Transverse colon (tissue), 4 donors: Measurements from ENCODE around the gene PNPLA1. TPM values are rescaled to one million over a fixed set of nuclear protein-coding genes. Genes with fewer than 3 reads are reported as not detected.

ENCODE experiments used
- DNase-seq: peaks from one replicate; pipeline ENCODE4 v3.0.0-alpha.2; 2019
- H3K27ac ChIP-seq, 4 donors: fragments of 200-600 bp; sonication (generic); 2 replicates each; pipeline ENCODE4 v1.5.1; 2016 to 2018; ENCODE audit warnings: inconsistent platforms in 4 of 4
- H3K27me3 ChIP-seq: fragments of 200-600 bp; sonication (generic); 2 replicates; pipeline ENCODE4 v1.5.1; 2017; ENCODE audit warnings: inconsistent platforms
- H3K36me3 ChIP-seq, 4 donors: fragments of 200-600 bp; sonication (generic); 2 replicates each; pipeline ENCODE4 v1.5.1; 2017 to 2019; ENCODE audit warnings: inconsistent platforms in 4 of 4
- H3K4me1 ChIP-seq, 4 donors: fragments of 200-600 bp; sonication (generic); 2 replicates each; pipeline ENCODE4 v1.5.1; 2017 to 2020; ENCODE audit warnings: inconsistent platforms in 4 of 4
- H3K4me3 ChIP-seq, 4 donors: fragments of 200-600 bp; sonication (generic); 1 replicate in 1 of 4; 2 replicates in 3 of 4; pipeline versions ENCODE4 v1.5.1 to v1.6.1; 2017 to 2019; ENCODE audit warnings: inconsistent platforms in 4 of 4
- H3K9me3 ChIP-seq, 2 donors: fragments of 200-600 bp; sonication (generic); 2 replicates each; pipeline ENCODE4 v1.5.1; 2017 to 2019; ENCODE audit warnings: inconsistent platforms in 2 of 2
- CTCF ChIP-seq, 5 experiments: fragments of 200-600 bp in 3 of 5; fragments of 450-650 bp in 2 of 5; sonication (generic) in 3 of 5; IDR thresholded peaks; 1 replicate in 2 of 5; 2 replicates in 3 of 5; pipeline ENCODE4 v1.5.1; 2016 to 2017; ENCODE audit warnings: antibody characterized with exemption in 5 of 5, inconsistent platforms in 3 of 5, mild to moderate bottlenecking in 2 of 5, moderate library complexity in 1 of 5
- EP300 ChIP-seq: sonication (generic); formaldehyde crosslinking; IDR thresholded peaks from one replicate; pipeline ENCODE4 v1.6.1; 2017; ENCODE audit warnings: antibody characterized with exemption, low read depth
- POLR2A ChIP-seq: fragments of 450-650 bp; IDR thresholded peaks from one replicate; pipeline ENCODE4 v1.6.1; 2016; ENCODE audit warnings: antibody characterized with exemption, mild to moderate bottlenecking, moderate library complexity
- POLR2AphosphoS5 ChIP-seq, 3 donors: sonication (generic); formaldehyde crosslinking; IDR thresholded peaks; one replicate each; pipeline ENCODE4 v1.6.1; 2016; ENCODE audit warnings: antibody characterized with exemption in 3 of 3
- WGBS, 2 donors: methylation state at CpG; one replicate each; pipeline ENCODE4 v1.1.5; 2018; ENCODE audit warnings: low coverage in 1 of 2; 5-methylcytosine and 5-hydroxymethylcytosine counted together
- in situ Hi-C, 4 donors: fragments of 200-750 bp; cut with MboI; loops; one replicate each; pipeline versions ENCODE4 v1.15.0 to v1.15.1; 2017; ENCODE audit warnings: low sequenced_read_pairs in 3 of 4, low pct_ligation_motif_present in 1 of 4, low pct_unique_long_range_greater_than_20kb in 1 of 4
- intact Hi-C: fragments of 100-400 bp; cut with DNase I; formaldehyde crosslinking; loops from one replicate; pipeline ENCODE4 v1.15.1; 2023; ENCODE audit warnings: low total_unique reads
- total RNA-seq, 4 donors: library from RNA; depleted of rRNA; stranded (reverse); fragments of >200 nt; gene quantifications; one replicate each; pipeline ENCODE4 v1.1.0, GENCODE V29; 2016

The PNPLA1 gene
- total RNA-seq, 4 donors from 2014 or later = 0.79 to 1.1 TPM; not detected in 2

GRCh38 chr6:36286858-36287257 is 17.0 kb downstream of the PNPLA1 start:
- WGBS, 2 donors = 40 to 77% methylated on average over 2 to 5 of the region's 5 CpGs
- in situ Hi-C loops = no loop called here

GRCh38 chr6:36289281-36289878 is 19.5 kb downstream of the PNPLA1 start:
- H3K4me3 ChIP-seq = no peak overlapping the region
- DNase-seq = no peak
- no peak overlapping the region for H3K27ac ChIP-seq
- H3K9me3 ChIP-seq = no peaks in the 10 kb centered on the region
- WGBS, 2 donors = 60% methylated on average over 1 to 7 of the region's 7 CpGs
- TF ChIP-seq CTCF (IDR thresholded peaks at IDR 0.05) (no peak), POLR2A (no peak), POLR2AphosphoS5 (IDR thresholded peaks at IDR 0.05) (no peak), EP300 (no peak)
- in situ Hi-C loops (no loop called here), intact Hi-C loops (no loop called here)
- no peaks in the 10 kb centered on the region for H3K36me3 ChIP-seq
- peaks cover 29% of the 10 kb centered on the region for H3K27me3 ChIP-seq
- H3K4me1 ChIP-seq = peaks cover 0 to 14% (median 5%) of the 10 kb centered on the region in 4 donors

More at GRCh38 chr6:36286858-36287257, 17.0 kb downstream of the PNPLA1 start:
- H3K27ac ChIP-seq = no peak overlapping the region
- no peak for DNase-seq
- H3K36me3 ChIP-seq = no peaks in the 10 kb centered on the region
- peaks cover 33% of the 10 kb centered on the region for H3K27me3 ChIP-seq
- H3K4me3 ChIP-seq = no peak overlapping the region
- no peak for TF ChIP-seq POLR2A
- TF ChIP-seq EP300 = no peak
- TF ChIP-seq POLR2AphosphoS5 (IDR thresholded peaks at IDR 0.05) = no peak
- no peak for TF ChIP-seq CTCF (IDR thresholded peaks at IDR 0.05)
- no peaks in the 10 kb centered on the region for H3K9me3 ChIP-seq
- peaks cover 0 to 14% (median 5%) of the 10 kb centered on the region in 4 donors for H3K4me1 ChIP-seq
- intact Hi-C loops = no loop called here

- H3K27ac ChIP-seq = peak overlapping the region in 3 of 4 donors; percentile 3 to 58 (median 47)
Measured at GRCh38 chr6:36290668-36291620, 21.1 kb downstream of the PNPLA1 start.

GRCh38 chr6:36292170-36292569 is 22.3 kb downstream of the PNPLA1 start:
- intact Hi-C loops = no loop called here
- Histone ChIP-seq H3K9me3 (no peaks in the 10 kb centered on the region), H3K27ac (no peak overlapping the region), H3K27me3 (peaks cover under 1% of the 10 kb centered on the region), H3K36me3 (no peaks in the 10 kb centered on the region), H3K4me3 (no peak overlapping the region), H3K4me1 (peaks cover 0 to 14% (median 5%) of the 10 kb centered on the region in 4 donors)
- in situ Hi-C loops = no loop called here
- 87% methylated on average over 6 of the region's 6 CpGs; no CpG with 5 or more reads in 1 of the 2 donors for WGBS, 2 donors
- DNase-seq = no peak
- TF ChIP-seq CTCF (IDR thresholded peaks at IDR 0.05) (no peak), POLR2A (no peak), POLR2AphosphoS5 (IDR thresholded peaks at IDR 0.05) (no peak), EP300 (no peak)

More at GRCh38 chr6:36290668-36291620, 21.1 kb downstream of the PNPLA1 start:
- Histone ChIP-seq H3K36me3 (no peaks in the 10 kb centered on the region), H3K27me3 (peaks cover 13% of the 10 kb centered on the region), H3K4me3 (no peak overlapping the region), H3K9me3 (no peaks in the 10 kb centered on the region), H3K4me1 (peaks cover 0 to 14% (median 5%) of the 10 kb centered on the region in 4 donors)
- WGBS, 2 donors = 60 to 62% methylated on average over 1 to 20 of the region's 23 CpGs
- TF ChIP-seq POLR2AphosphoS5 (IDR thresholded peaks at IDR 0.05) = no peak
- peak; percentile 60 for DNase-seq
- intact Hi-C loops = no loop called here
- in situ Hi-C loops = no loop called here
